GM19452 (cell line): ENCODE measurements around the gene ADAMTS18.
A peak's percentile ranks its signal among the peaks of the same experiment; 100 is the strongest.
"Not testable (repeated sequence)": the region's sequence is repeated elsewhere in the genome, so short reads cannot be mapped to it uniquely, and the experiment has no call there.

Source experiments
- ATAC-seq: cut with Tn5 transposase; IDR thresholded peaks from one replicate; pipeline ENCODE4 v1.9.1; 2021; ENCODE audit not compliant: unreplicated experiment

ADAMTS18 gene

GRCh38 chr16:77290451-77291115 lies 144.3 kb downstream of the ADAMTS18 start:
- ATAC-seq = no peak

- no peak for ATAC-seq
These were observed 145.5 kb downstream of the ADAMTS18 start for GRCh38 chr16:77289331-77289809.

- no peak for ATAC-seq
These were observed 146.6 kb downstream of the ADAMTS18 start for GRCh38 chr16:77288222-77288621.

GRCh38 chr16:77285676-77286075 lies 149.2 kb downstream of the ADAMTS18 start:
- no peak for ATAC-seq

GRCh38 chr16:77282345-77282744 lies 152.5 kb downstream of the ADAMTS18 start:
- no peak for ATAC-seq

GRCh38 chr16:77279316-77279715 lies 155.5 kb downstream of the ADAMTS18 start:
- ATAC-seq = not testable (repeated sequence)

- ATAC-seq = no peak
These were observed 157.3 kb downstream of the ADAMTS18 start for GRCh38 chr16:77277571-77277970.

- no peak for ATAC-seq
These were observed 157.7 kb downstream of the ADAMTS18 start for GRCh38 chr16:77277141-77277540.

- ATAC-seq = no peak
These were observed 158.2 kb downstream of the ADAMTS18 start for GRCh38 chr16:77276661-77277060.

- not testable (repeated sequence) for ATAC-seq
These were observed 159.5 kb downstream of the ADAMTS18 start for GRCh38 chr16:77275303-77275702.

GRCh38 chr16:77273815-77274214 lies 161.0 kb downstream of the ADAMTS18 start:
- ATAC-seq = no peak

GRCh38 chr16:77271532-77272426 lies 163.1 kb downstream of the ADAMTS18 start:
- ATAC-seq = no peak

- not testable (repeated sequence) for ATAC-seq
These were observed 168.6 kb downstream of the ADAMTS18 start for GRCh38 chr16:77266185-77266584.

- ATAC-seq = no peak
These were observed 171.9 kb downstream of the ADAMTS18 start for GRCh38 chr16:77262971-77263370.

- ATAC-seq = no peak
These were observed 184.4 kb downstream of the ADAMTS18 start for GRCh38 chr16:77250400-77250799.

GRCh38 chr16:77246150-77246549 lies 188.7 kb downstream of the ADAMTS18 start:
- no peak for ATAC-seq

GRCh38 chr16:77242471-77242870 lies 192.4 kb downstream of the ADAMTS18 start:
- not testable (repeated sequence) for ATAC-seq

- ATAC-seq = no peak
These were observed 196.2 kb downstream of the ADAMTS18 start for GRCh38 chr16:77238593-77238992.

- ATAC-seq = peak; percentile 98
These were observed 198.7 kb downstream of the ADAMTS18 start for GRCh38 chr16:77236063-77236511.

- ATAC-seq = no peak
These were observed 200.2 kb downstream of the ADAMTS18 start for GRCh38 chr16:77234611-77235010.

- ATAC-seq = no peak
These were observed 200.9 kb downstream of the ADAMTS18 start for GRCh38 chr16:77233799-77234519.
